Activated naive CD4-positive, alpha-beta T cell treated with anti-CD3 and anti-CD28 coated beads for 36 hours (primary cell): ENCODE results near the gene COCH. TPM values are rescaled to one million over a fixed set of nuclear protein-coding genes. Genes with fewer than 3 reads are reported as not detected.
"Not testable (repeated sequence)": the region's sequence is repeated elsewhere in the genome, so short reads cannot be mapped to it uniquely, and the experiment has no call there.

Experiments
- CTCF ChIA-PET: fragments of 350-600 bp; sonication (Branson Sonifier 250); formaldehyde crosslinking; loops from one replicate; lab custom pipeline; 2021; ENCODE audit warnings: antibody characterized with exemption; lab: Charles Lee
- DNase-seq: peaks from one replicate; pipeline ENCODE4 v3.0.0-alpha.2; 2020
- H3K27ac Mint-ChIP-seq: one replicate; pipeline ENCODE4 v1.8.0; 2021; ENCODE audit warnings: mild to moderate bottlenecking, mixed read lengths
- H3K27me3 Mint-ChIP-seq: one replicate; pipeline ENCODE4 v1.8.0; 2021; ENCODE audit warnings: low read depth, mixed read lengths
- H3K36me3 Mint-ChIP-seq: one replicate; pipeline ENCODE4 v1.8.0; 2021; ENCODE audit warnings: low read depth, mixed read lengths
- H3K4me1 Mint-ChIP-seq: one replicate; pipeline ENCODE4 v1.8.0; 2021; ENCODE audit warnings: low read depth, mixed read lengths
- H3K4me3 Mint-ChIP-seq: one replicate; pipeline ENCODE4 v1.8.0; 2021; ENCODE audit warnings: mild to moderate bottlenecking, moderate library complexity, mixed read lengths
- H3K9me3 Mint-ChIP-seq: one replicate; pipeline ENCODE4 v1.8.0; 2021; ENCODE audit warnings: mixed read lengths
- intact Hi-C: fragments of 100-400 bp; cut with micrococcal nuclease; formaldehyde crosslinking; loops from one replicate; pipeline ENCODE4 v1.15.1; 2023
- total RNA-seq, 2 experiments: library from RNA; stranded (reverse); gene quantifications; one replicate each; pipeline ENCODE4 v1.2.3, GENCODE V29; 2021

COCH gene
- total RNA-seq, 2 experiments from 2014 or later, result 1.3 TPM

DNA sequence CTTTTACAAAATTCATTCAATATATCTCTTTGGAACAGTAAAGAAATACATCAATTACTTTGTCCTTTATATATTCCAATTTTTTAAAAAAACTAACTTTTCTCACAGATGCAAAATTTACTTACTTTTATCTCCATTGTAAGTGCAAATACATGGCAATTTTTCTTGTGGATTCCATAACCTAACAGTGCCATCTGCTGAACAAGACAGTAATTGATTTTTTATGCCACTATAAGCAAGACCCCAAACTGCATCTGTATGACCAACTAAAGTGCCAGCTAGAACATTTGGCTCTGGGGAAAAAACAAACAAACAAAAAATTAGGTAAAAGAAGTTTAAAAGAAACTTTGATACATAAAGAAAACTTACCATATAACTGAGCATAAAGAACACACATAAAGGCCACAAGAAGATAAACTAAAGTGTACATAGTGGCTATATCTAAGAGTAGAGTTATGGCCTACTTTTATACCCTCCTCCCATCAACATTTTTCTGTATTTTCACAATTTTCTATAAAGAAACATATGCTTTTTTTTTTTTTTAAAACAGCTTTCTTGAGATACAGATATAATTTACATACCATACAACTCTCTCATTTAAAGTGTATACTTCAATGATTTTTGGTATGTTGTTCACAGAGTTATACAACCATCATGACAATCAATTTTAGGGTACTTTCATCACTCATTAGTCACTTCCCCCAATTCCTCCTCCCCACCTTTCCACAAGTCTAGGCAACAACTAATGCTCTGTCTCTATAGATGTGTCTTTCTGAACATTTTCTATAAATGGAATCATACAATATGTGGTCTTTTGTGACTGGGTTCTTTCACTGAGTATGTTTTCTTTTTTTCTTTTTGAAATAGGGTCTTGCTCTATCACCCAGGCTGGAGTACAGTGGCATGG is 32.6 kb downstream of the COCH start:
- DNase-seq, result no peak
- CTCF ChIA-PET, result interaction anchor here (1.4 kb wide), 1 partner anchor 11 kb away, joined by 5 read pairs; no protein-coding TSS in a partner anchor
- peaks cover 16% of the 10 kb centered on the region for H3K36me3 Mint-ChIP-seq

DNA sequence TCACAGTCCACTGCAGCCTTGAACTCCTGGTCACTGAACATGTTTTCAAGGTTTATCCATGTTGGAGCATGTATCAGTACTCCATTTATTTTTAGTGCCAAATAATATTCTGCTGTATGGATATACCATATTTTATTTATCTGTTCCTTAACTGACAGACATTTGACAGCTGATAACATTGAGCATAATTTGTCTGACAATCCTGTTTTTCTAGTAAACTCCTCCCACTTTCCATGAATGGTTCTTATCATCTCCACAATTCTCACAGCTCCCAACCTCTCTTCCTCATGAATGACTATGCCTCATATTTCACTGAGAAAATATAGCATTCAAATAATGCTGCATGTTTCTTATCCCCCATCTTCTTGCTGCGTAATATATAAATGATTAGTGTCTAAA is 33.3 kb downstream of the COCH start:
- DNase-seq, result no peak
- intact Hi-C loops, result loop anchor here (5.0 kb wide), 1 partner anchor 530 kb away; no protein-coding TSS in a partner anchor
- Mint-ChIP-seq H3K27me3 (no peaks in the 10 kb centered on the region), H3K9me3 (no peaks in the 10 kb centered on the region), H3K27ac (no peak overlapping the region), H3K4me3 (no peak overlapping the region), H3K4me1 (peaks cover 2% of the 10 kb centered on the region), H3K36me3 (peaks cover 13% of the 10 kb centered on the region)
- CTCF ChIA-PET, result no interaction called here

More for the DNA sequence above, 32.6 kb downstream of the COCH start:
- Mint-ChIP-seq H3K4me3 (no peak overlapping the region), H3K27ac (no peak overlapping the region), H3K27me3 (no peaks in the 10 kb centered on the region), H3K4me1 (peaks cover 2% of the 10 kb centered on the region), H3K9me3 (no peaks in the 10 kb centered on the region)
- intact Hi-C loops, result loop anchor here (1.0 to 5.0 kb wide), 2 partner anchors 251 to 530 kb away; no protein-coding TSS in a partner anchor

DNA sequence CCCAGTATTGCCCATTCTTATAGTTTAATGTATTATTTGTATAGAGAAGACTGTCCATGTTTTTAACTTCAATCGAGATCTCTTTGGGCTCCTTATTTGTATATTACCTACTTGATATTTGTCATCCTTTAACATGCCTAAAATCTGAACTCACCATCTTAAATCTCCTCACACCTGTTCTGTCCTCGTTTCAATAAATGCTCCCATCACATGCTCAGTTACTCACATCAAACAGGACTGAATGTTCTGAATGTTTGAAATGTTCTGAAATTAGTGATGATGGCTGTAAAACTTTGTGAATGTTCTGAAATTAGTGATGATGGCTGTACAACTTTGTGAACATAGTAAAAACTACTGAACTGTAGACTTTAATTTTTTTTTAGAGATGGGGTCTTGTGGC is 34.5 kb downstream of the COCH start:
- CTCF ChIA-PET, result no interaction called here
- Mint-ChIP-seq H3K27me3 (no peaks in the 10 kb centered on the region), H3K27ac (no peak overlapping the region), H3K4me1 (peaks cover 2% of the 10 kb centered on the region), H3K36me3 (peaks cover 13% of the 10 kb centered on the region), H3K9me3 (no peaks in the 10 kb centered on the region), H3K4me3 (no peak overlapping the region)
- DNase-seq, result no peak
- intact Hi-C loops, result loop anchor here (5.0 kb wide), 1 partner anchor 532 kb away; no protein-coding TSS in a partner anchor

DNA sequence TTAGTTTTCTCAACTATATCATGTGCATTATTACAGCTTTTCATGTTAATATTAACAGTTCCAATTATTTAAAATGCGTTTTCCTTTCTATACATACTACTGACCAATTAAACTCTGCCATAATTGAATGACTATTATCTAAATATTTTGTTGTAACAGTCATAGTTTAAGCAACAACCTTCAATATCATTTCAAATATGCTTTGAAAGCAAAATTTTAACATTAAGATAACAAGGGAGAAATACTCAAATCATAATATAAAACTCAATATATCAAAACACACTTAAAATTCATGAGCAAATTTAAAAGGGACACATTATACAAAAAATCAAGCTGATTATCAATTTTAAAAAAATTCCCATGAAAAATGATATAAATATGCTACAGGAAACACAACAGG is 40.5 kb downstream of the COCH start:
- H3K27ac Mint-ChIP-seq, result no peak overlapping the region
- no peaks in the 10 kb centered on the region for H3K27me3 Mint-ChIP-seq
- H3K36me3 Mint-ChIP-seq, result peaks cover 8% of the 10 kb centered on the region
- DNase-seq, result no peak
- no peak overlapping the region for H3K4me3 Mint-ChIP-seq
- H3K4me1 Mint-ChIP-seq, result peaks cover 3% of the 10 kb centered on the region
- H3K9me3 Mint-ChIP-seq, result no peaks in the 10 kb centered on the region
- intact Hi-C loops, result no loop called here
- CTCF ChIA-PET, result interaction anchor here (0.7 to 1.3 kb wide), 2 partner anchors 9 to 14 kb away, joined by 3 to 4 read pairs; no protein-coding TSS in a partner anchor

DNA sequence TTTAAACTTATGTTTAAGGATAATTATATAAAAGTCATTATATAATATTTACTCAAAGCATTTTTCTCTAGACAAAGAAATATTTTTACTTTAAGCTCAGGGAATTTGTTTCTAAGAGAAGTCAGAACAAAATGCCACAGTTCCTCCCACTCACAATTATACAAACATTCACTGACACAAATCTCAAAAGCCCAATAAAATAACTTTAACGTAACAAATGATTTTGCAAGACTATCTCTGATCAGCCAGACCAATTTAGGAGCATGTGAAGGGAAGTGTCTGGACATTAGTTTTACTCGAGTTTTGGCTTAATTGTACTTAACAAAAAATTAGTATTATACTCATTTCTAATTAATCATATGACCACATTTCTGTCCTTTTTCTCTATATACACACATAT is 41.2 kb downstream of the COCH start:
- Mint-ChIP-seq H3K4me3 (no peak overlapping the region), H3K9me3 (no peaks in the 10 kb centered on the region), H3K36me3 (peaks cover 8% of the 10 kb centered on the region), H3K27ac (no peak overlapping the region), H3K4me1 (peaks cover 3% of the 10 kb centered on the region), H3K27me3 (no peaks in the 10 kb centered on the region)
- CTCF ChIA-PET, result interaction anchor here (1.1 to 1.3 kb wide), 3 partner anchors 11 to 15 kb away, joined by 3 read pairs; no protein-coding TSS in a partner anchor
- DNase-seq, result no peak
- intact Hi-C loops, result no loop called here

DNA sequence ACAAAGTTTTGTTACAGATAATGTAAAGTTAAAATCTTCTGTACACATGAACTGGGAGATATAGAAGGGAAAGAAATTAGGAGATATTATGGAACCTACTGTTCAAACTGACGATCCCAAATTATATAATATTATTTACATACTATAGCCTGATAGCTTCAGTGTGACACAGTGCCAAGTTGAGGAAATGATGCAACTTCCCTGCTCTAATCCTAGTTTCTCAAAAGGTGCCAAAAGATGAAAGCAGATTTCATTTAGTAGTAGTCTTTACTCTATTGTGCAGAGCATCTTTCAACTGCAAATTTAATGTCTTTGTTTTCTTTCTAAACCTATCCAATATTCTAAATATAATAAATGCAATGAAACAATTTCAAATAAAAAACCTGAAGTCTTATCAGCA is 46.9 kb downstream of the COCH start:
- Mint-ChIP-seq H3K27ac (no peak overlapping the region), H3K27me3 (no peaks in the 10 kb centered on the region), H3K4me3 (no peak overlapping the region), H3K9me3 (no peaks in the 10 kb centered on the region), H3K36me3 (peaks cover 14% of the 10 kb centered on the region), H3K4me1 (peaks cover 15% of the 10 kb centered on the region)
- no peak for DNase-seq
- intact Hi-C loops, result no loop called here
- CTCF ChIA-PET, result interaction anchor here (0.6 kb wide), 1 partner anchor 823 kb away, joined by 3 read pairs; no protein-coding TSS in a partner anchor

DNA sequence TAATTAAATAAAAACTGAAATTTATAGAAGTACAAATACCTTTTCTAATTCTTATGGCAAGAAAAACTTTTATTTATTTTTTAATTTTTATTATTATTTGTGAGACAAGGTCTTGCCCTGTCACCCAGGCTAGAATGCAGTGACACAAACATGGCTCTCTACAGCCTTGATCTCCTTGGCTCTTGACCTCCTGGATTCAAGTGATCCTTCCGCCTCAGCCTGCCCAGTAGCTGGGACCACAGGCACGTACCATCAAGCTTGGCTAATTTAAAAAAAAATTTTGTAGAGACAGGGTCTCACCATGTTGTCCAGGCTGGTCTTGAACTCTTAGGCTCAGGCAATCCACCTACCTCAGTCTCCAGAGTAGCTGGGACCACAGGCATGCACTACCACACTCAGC is 47.4 kb downstream of the COCH start:
- H3K9me3 Mint-ChIP-seq, result no peaks in the 10 kb centered on the region
- no peak overlapping the region for H3K4me3 Mint-ChIP-seq
- peaks cover 15% of the 10 kb centered on the region for H3K4me1 Mint-ChIP-seq
- H3K36me3 Mint-ChIP-seq, result peaks cover 14% of the 10 kb centered on the region
- intact Hi-C loops, result no loop called here
- no peak overlapping the region for H3K27ac Mint-ChIP-seq
- no peak for DNase-seq
- CTCF ChIA-PET, result interaction anchor here (0.6 to 1.1 kb wide), 2 partner anchors 17 to 823 kb away, joined by 3 read pairs; no protein-coding TSS in a partner anchor
- H3K27me3 Mint-ChIP-seq, result no peaks in the 10 kb centered on the region

DNA sequence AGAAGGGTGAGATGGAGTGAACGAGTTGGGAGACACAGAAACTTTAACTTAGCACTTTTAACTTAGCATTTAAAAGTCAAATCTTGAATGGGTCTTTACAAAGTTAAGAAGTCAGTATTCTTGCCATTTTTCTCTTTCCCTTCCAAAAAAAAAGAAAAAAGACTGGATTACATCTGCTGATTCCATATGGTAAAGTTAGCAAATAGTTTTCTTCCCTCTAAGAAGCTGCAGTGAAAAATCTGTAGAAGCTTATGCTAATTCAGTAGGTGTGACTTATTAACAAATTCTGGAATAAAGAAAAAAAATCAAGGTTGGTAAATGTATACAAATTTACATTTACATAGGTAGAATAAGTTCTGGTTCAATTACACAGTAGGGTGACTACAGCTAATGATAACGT is 50.9 kb downstream of the COCH start:
- H3K36me3 Mint-ChIP-seq, result peaks cover 9% of the 10 kb centered on the region
- CTCF ChIA-PET, result interaction anchor here (0.7 kb wide), 2 partner anchors 152 to 425 kb away, joined by 3 to 4 read pairs; no protein-coding TSS in a partner anchor
- H3K9me3 Mint-ChIP-seq, result no peaks in the 10 kb centered on the region
- H3K4me3 Mint-ChIP-seq, result no peak overlapping the region
- H3K27me3 Mint-ChIP-seq, result no peaks in the 10 kb centered on the region
- H3K4me1 Mint-ChIP-seq, result peaks cover 17% of the 10 kb centered on the region
- H3K27ac Mint-ChIP-seq, result no peak overlapping the region
- intact Hi-C loops, result no loop called here
- DNase-seq, result no peak

DNA sequence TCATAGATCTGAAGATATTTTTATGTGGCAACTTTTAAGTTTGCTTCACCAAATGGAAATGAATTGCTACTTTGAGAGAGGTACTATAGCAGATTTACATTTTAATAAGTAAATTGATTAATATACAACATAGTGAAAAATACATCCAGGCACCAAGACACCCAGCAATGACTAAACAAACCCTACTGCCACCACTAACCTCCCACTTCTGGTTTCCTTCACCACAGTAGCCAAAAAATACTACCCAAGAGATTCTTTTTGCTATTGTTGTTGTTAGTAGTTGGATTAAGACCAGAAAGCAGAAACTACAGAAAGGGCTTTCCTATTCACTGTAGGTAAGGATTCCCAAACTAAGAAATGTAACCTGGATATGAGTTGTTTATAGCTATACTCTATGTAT is 54.1 kb downstream of the COCH start:
- CTCF ChIA-PET, result interaction anchor here (0.9 to 1.2 kb wide), 2 partner anchors 12 to 51 kb away, joined by 3 read pairs; no protein-coding TSS in a partner anchor
- Mint-ChIP-seq H3K36me3 (peaks cover 4% of the 10 kb centered on the region), H3K27ac (no peak overlapping the region), H3K27me3 (no peaks in the 10 kb centered on the region), H3K4me3 (no peak overlapping the region), H3K9me3 (no peaks in the 10 kb centered on the region), H3K4me1 (peaks cover 5% of the 10 kb centered on the region)
- intact Hi-C loops, result no loop called here
- DNase-seq, result no peak

DNA sequence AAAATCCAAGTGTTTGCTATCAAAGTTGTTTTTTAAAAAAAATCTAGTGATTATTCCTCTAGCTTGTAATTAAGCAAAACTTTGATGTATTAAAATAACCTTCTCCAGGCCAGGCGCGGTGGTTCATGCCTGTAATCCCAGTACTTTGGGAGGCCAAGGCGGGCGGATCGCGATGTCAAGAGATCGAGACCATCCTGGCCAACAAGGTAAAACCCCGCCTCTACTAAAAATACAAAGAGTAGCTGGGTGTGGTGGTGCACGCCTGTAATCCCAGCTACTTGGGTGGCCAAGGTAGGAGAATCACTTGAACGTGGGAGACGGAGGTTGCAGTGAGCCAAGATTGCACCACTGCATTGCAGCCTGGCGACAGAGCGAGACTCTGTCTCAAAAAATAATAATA is 59.6 kb downstream of the COCH start:
- H3K27ac Mint-ChIP-seq, intact Hi-C loops, DNase-seq, H3K9me3 Mint-ChIP-seq, H3K4me3 Mint-ChIP-seq, H3K27me3 Mint-ChIP-seq, CTCF ChIA-PET, H3K36me3 Mint-ChIP-seq, H3K4me1 Mint-ChIP-seq: not testable (repeated sequence)

DNA sequence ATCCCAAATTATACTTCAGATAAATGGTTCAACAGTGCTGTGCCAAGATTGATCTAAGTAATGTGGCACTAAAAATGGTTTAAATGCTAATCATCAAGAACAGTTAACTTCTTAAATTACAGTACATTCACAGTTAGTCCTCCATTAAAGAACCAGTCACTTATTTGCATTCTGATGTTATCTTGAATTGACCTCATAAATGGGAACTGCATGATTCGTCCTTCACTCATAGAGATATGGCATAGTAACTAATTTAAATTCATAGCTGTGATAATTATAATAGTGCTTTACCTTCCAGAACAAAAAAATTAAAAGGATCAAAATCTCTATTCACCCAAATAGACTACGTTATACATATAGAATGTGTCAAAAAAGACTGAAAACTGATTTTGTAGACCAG is 61.1 kb downstream of the COCH start:
- Mint-ChIP-seq H3K27ac (no peak overlapping the region), H3K9me3 (no peaks in the 10 kb centered on the region), H3K4me1 (no peaks in the 10 kb centered on the region), H3K27me3 (no peaks in the 10 kb centered on the region), H3K4me3 (no peak overlapping the region), H3K36me3 (peaks cover 10% of the 10 kb centered on the region)
- intact Hi-C loops, result no loop called here
- no peak for DNase-seq
- CTCF ChIA-PET, result interaction anchor here (1.6 kb wide), 1 partner anchor 9 kb away, joined by 4 read pairs; no protein-coding TSS in a partner anchor

DNA sequence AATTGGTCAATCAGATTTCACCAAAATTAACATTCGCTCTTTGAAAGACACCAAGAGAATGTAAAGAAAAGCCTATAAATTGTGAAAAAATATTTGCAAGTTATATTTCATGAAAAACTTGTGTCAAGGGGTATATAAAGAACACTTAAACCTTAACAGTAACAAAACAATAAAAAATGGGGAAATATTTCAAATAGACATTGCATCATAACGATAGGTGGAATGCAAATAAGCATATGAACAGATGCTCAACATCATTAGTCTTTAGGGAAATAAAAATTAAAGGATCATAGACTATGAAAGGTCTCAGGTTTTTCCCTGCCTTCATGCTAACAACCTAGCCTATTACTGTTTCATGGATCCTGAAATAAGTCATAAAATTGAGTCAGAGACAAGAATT is 64.3 kb downstream of the COCH start:
- Mint-ChIP-seq H3K27me3 (no peaks in the 10 kb centered on the region), H3K27ac (no peak overlapping the region), H3K9me3 (no peaks in the 10 kb centered on the region), H3K36me3 (peaks cover 20% of the 10 kb centered on the region), H3K4me1 (no peaks in the 10 kb centered on the region), H3K4me3 (no peak overlapping the region)
- DNase-seq, result no peak
- intact Hi-C loops, result no loop called here
- CTCF ChIA-PET, result no interaction called here
